Gastroesophageal sphincter (tissue), 4 donors: Measurements from ENCODE around the gene HCN4. TPM values are rescaled to one million over a fixed set of nuclear protein-coding genes. Genes with fewer than 3 reads are reported as not detected.

Source experiments
- ATAC-seq: fragments of 150-250 bp; one replicate; pipeline ENCODE4 v1.9.1; 2016; ENCODE audit warnings: mild to moderate bottlenecking, moderate library complexity
- H3K27ac ChIP-seq, 4 donors: fragments of 200-600 bp; sonication (generic) in 3 of 4; 1 replicate in 3 of 4; 2 replicates in 1 of 4; pipeline ENCODE4 v1.5.1; 2016 to 2019
- H3K27me3 ChIP-seq: fragments of 200-600 bp; sonication (generic); one replicate; pipeline ENCODE4 v1.5.1; 2019
- H3K36me3 ChIP-seq, 2 donors: fragments of 200-600 bp; sonication (generic); one replicate each; pipeline ENCODE4 v1.5.1; 2019; ENCODE audit warnings: control low read depth in 1 of 2
- H3K4me1 ChIP-seq, 3 donors: fragments of 200-600 bp; sonication (generic); 1 replicate in 2 of 3; 2 replicates in 1 of 3; pipeline ENCODE4 v1.5.1; 2016 to 2019; ENCODE audit warnings: control low read depth in 2 of 3
- H3K4me3 ChIP-seq, 2 donors: fragments of 200-600 bp; sonication (generic); one replicate each; pipeline ENCODE4 v1.5.1; 2019; ENCODE audit warnings: mild to moderate bottlenecking in 1 of 2, moderate library complexity in 1 of 2
- H3K9me3 ChIP-seq, 3 donors: fragments of 200-600 bp; sonication (generic); one replicate each; pipeline ENCODE4 v1.5.1; 2017 to 2019; ENCODE audit warnings: control low read depth in 2 of 3
- EP300 ChIP-seq: sonication (generic); formaldehyde crosslinking; IDR thresholded peaks from one replicate; pipeline ENCODE4 v1.6.1; 2017; ENCODE audit warnings: antibody characterized with exemption, mild to moderate bottlenecking
- POLR2A ChIP-seq, 2 donors: fragments of 450-650 bp; IDR thresholded peaks; one replicate each; pipeline ENCODE4 v1.6.1; 2017; ENCODE audit warnings: antibody characterized with exemption in 2 of 2, mild to moderate bottlenecking in 2 of 2, moderate library complexity in 1 of 2
- POLR2AphosphoS5 ChIP-seq: sonication (generic); formaldehyde crosslinking; IDR thresholded peaks from one replicate; pipeline ENCODE4 v1.6.1; 2017; ENCODE audit warnings: antibody characterized with exemption
- WGBS, 2 donors: methylation state at CpG; one replicate each; pipeline ENCODE4 v1.1.5; 2018; ENCODE audit warnings: low coverage in 1 of 2; 5-methylcytosine and 5-hydroxymethylcytosine counted together
- total RNA-seq, 4 donors: library from RNA; depleted of rRNA; stranded (reverse); fragments of >200 nt; gene quantifications; one replicate each; pipeline ENCODE4 v1.1.0, GENCODE V29; 2016
- TF ChIP-seq, protein P1 (sequence below), 4 experiments: fragments of 200-600 bp in 2 of 4; fragments of 450-650 bp in 2 of 4; sonication (generic) in 1 of 4; IDR thresholded peaks; one replicate each; pipeline ENCODE4 v1.5.1; 2017 to 2019; ENCODE audit warnings: antibody characterized with exemption in 4 of 4, mild to moderate bottlenecking in 2 of 4, moderate library complexity in 2 of 4

HCN4 gene
- total RNA-seq, 4 donors from 2014 or later = 0.08 TPM; not detected in 3

DNA sequence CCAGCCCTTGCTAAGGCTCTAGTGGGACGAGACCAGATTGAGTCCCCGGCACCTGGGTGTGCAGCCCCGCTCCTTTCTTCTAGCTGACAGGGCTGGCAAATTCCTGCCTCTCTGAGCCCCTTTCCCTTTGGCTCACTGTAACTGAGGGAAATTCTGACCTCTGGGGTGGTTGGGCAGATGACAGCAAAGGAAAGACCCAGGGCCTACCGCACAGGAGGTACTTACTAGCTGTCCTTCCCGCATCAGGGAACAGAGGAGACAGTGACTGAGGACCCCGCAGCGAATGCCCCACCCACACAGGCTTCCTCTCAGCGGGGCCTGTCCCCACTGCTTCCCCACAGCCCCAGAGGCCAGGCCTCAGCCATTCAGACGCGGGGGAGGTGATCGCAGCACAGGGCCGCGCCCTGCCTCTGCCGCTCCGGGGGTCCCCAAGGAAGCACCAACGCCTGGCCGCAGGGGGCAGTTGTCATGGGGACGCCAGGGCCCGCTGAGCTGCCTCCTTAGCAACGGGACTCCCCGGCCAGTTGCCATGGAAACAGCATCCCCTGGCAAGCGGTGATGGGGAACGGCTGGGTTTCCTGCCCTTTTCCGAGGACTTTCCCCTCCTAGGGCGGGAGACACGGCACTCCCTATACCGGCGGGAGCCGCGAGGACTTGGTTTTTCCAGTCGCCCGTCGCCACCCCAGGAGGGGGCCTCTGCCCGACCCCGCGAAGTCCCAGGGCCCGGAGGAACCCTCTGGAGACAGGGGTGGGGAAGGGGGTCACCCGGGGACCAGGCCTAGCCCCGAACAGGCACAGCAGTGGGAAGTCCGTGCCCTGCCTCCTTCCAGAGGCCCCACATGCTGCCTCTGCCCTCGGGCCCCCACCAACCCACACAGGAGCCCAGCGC, 50.1 kb downstream of the HCN4 start:
- WGBS, 2 donors = 20% methylated on average over 1 of the region's 42 CpGs; no CpG with 5 or more reads in 1 of the 2 donors
- Histone ChIP-seq H3K27ac (no peak overlapping the region), H3K4me1 (no peaks in the 10 kb centered on the region), H3K36me3 (no peaks in the 10 kb centered on the region), H3K27me3 (peaks cover 57% of the 10 kb centered on the region), H3K9me3 (no peaks in the 10 kb centered on the region), H3K4me3 (no peak overlapping the region)
- ATAC-seq = no peak
- no peak for TF ChIP-seq EP300
- TF ChIP-seq, protein P1, sequence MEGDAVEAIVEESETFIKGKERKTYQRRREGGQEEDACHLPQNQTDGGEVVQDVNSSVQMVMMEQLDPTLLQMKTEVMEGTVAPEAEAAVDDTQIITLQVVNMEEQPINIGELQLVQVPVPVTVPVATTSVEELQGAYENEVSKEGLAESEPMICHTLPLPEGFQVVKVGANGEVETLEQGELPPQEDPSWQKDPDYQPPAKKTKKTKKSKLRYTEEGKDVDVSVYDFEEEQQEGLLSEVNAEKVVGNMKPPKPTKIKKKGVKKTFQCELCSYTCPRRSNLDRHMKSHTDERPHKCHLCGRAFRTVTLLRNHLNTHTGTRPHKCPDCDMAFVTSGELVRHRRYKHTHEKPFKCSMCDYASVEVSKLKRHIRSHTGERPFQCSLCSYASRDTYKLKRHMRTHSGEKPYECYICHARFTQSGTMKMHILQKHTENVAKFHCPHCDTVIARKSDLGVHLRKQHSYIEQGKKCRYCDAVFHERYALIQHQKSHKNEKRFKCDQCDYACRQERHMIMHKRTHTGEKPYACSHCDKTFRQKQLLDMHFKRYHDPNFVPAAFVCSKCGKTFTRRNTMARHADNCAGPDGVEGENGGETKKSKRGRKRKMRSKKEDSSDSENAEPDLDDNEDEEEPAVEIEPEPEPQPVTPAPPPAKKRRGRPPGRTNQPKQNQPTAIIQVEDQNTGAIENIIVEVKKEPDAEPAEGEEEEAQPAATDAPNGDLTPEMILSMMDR (IDR thresholded peaks at IDR 0.05) = no peak

DNA sequence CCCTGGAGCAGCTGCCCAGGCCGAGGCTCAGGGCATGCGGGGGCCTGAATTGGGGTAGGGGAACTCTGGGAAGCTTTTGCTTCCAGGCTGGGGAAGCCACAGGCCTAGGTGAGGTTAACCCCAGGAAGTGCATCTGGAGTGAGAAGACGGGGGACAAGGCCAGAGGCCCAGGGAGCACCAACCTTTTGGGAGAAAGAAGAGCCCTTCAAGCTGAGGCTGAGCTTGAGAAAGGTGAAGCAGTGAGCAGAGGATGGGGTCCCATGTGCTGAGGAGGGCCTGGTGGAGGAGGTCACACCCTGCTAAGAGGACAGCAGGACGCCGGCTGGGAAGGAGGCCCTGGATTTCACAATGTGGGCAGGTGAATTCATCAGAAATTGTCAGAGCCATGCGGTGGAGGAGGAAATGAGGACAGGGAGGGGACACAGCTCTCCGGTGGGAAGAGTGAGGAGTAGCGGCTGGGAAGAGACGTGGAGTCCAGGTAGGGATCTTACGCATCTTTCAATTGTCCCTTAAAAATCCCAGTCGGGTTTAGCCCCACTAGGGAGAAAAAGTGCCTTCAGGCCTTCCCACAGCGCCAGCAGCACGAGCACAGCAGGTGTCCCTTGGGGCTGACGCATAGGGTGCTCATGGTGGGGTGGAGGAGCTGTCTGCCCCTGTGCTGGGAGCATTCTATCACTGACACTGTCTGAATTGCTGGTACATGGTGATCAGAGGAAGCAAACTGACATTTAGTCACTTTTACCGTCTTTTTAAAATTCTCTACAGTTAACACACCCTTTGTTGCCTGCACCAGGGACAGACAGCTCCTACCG, 50.9 kb downstream of the HCN4 start:
- H3K27ac ChIP-seq = no peak overlapping the region
- no peak for ATAC-seq
- H3K4me3 ChIP-seq = no peak overlapping the region
- H3K4me1 ChIP-seq = no peaks in the 10 kb centered on the region
- TF ChIP-seq, protein P1 (IDR thresholded peaks at IDR 0.05) = no peak
- no peak for TF ChIP-seq POLR2AphosphoS5
- TF ChIP-seq EP300 = no peak
- TF ChIP-seq POLR2A (IDR thresholded peaks at IDR 0.05) = no peak
- H3K36me3 ChIP-seq = no peaks in the 10 kb centered on the region
- H3K9me3 ChIP-seq = no peaks in the 10 kb centered on the region
- WGBS, 2 donors = 58 to 75% methylated on average over 4 to 12 of the region's 16 CpGs
- H3K27me3 ChIP-seq = peaks cover 49% of the 10 kb centered on the region

DNA sequence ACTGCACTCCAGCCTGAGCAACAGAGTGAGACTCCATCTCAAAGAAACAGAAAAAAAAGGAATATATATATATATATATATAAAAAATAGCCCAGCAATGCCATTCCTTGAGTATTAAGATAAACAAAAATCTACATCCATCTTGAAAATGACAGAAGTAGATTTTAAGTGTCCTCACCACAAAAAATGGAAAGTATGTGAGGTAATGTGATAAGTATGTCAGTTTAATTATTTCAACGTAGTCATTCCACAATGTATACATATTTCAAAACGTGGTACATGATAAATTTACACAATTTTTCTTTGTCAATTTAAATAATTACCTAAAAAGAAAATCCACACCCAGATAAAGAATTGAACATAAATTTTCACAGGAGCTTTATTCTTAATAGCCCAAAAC, 54.9 kb downstream of the HCN4 start:
- H3K27me3 ChIP-seq = peaks cover 11% of the 10 kb centered on the region
- no peak for TF ChIP-seq EP300
- TF ChIP-seq POLR2AphosphoS5 = no peak
- TF ChIP-seq POLR2A (IDR thresholded peaks at IDR 0.05) = no peak
- TF ChIP-seq, protein P1 (IDR thresholded peaks at IDR 0.05) = no peak
- no peak overlapping the region for H3K27ac ChIP-seq
- no peaks in the 10 kb centered on the region for H3K4me1 ChIP-seq
- ATAC-seq = no peak
- WGBS, 2 donors = 39 to 48% methylated on average over 2 of the region's 2 CpGs
- no peak overlapping the region for H3K4me3 ChIP-seq
- no peaks in the 10 kb centered on the region for H3K36me3 ChIP-seq
- no peaks in the 10 kb centered on the region for H3K9me3 ChIP-seq

DNA sequence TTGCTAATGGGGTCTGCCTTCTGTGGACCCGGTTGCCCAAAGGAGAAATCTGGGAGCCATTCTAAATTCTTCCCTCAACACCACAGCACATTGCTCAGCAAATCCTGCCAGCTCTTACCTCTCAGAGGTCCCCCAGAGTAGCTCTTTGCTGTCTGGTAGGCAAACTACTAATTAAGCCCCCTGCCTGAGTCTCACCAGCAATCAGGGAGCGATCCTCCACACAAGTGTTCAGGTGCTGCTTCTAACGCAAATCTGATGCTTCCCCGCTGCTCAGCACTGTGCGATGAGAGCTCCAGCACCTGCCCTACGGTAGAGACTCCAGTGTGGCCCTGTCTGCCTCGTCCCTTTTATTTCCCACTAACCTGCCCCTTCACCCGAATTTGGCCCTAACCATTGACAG, 60.5 kb downstream of the HCN4 start:
- Histone ChIP-seq H3K27me3 (no peaks in the 10 kb centered on the region), H3K4me1 (no peaks in the 10 kb centered on the region), H3K9me3 (no peaks in the 10 kb centered on the region), H3K36me3 (peaks cover 0 to 18% of the 10 kb centered on the region in 2 donors), H3K4me3 (no peak overlapping the region), H3K27ac (no peak overlapping the region)
- no peak for ATAC-seq
- TF ChIP-seq, protein P1 (IDR thresholded peaks at IDR 0.05) = no peak
- TF ChIP-seq POLR2A (IDR thresholded peaks at IDR 0.05) (no peak), POLR2AphosphoS5 (no peak), EP300 (no peak)
- WGBS, 2 donors = 89 to 96% methylated on average over 5 to 8 of the region's 8 CpGs
